Stimulated activated CD8-positive, alpha-beta memory T cell treated with anti-CD3 and anti-CD28 coated beads, Interleukin-12 subunit alpha, Interleukin-12 subunit beta, amount 100 ng/mL, for 24 hours (primary cell): ENCODE measurements around the gene LIPK.
"Not testable (repeated sequence)": the region's sequence is repeated elsewhere in the genome, so short reads cannot be mapped to it uniquely, and the experiment has no call there.

Source experiments
- DNase-seq: peaks from one replicate; pipeline ENCODE4 v3.0.0-alpha.2; 2020; ENCODE audit errors: extremely low read depth

Gene LIPK, protein sequence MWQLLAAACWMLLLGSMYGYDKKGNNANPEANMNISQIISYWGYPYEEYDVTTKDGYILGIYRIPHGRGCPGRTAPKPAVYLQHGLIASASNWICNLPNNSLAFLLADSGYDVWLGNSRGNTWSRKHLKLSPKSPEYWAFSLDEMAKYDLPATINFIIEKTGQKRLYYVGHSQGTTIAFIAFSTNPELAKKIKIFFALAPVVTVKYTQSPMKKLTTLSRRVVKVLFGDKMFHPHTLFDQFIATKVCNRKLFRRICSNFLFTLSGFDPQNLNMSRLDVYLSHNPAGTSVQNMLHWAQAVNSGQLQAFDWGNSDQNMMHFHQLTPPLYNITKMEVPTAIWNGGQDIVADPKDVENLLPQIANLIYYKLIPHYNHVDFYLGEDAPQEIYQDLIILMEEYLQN

DNA sequence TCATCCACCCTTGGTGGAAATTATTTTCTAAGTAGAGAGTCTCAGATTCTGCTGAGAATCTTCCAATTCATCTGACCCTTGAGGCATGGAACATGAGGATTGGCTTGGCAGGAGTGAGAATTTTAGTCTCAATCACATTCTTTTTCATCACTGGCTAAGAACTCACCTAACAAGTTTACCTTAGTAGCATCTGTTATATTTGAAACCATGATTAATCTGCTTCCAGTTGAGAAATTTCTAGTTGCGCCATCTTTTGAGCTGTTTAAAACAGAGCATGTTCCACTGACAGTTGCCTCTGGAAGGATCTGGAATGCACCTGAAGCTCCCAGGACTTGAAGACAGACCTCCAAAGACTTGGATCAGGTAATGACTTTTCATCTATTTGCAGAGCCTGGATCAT lies at the start of gene LIPK:
Gene LIPK (plus strand): TSS at position 292 of the 400 bp plus-strand sequence. CDS start 18,295 bp downstream, outside the sequence.
- no peak for DNase-seq

DNA sequence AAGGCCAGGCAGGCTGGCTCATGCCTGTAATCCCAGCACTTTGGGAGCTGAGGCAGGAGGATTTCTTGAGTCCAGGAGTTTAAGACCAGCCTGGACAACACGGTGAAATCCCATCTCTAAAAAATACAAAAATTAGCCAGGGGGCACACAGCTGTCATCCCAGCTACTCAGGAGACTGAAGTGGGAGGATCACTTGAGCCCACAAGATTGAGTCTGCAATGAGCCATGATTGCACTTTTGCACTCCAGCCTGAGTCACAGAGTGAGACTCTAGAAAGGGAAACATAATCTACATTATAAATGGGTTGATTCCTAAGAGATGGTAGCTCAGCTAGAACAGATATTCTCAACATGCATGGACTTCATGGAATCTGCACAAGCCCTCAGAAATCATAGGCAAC lies 48.1 kb upstream of the LIPK start:
- no peak for DNase-seq

DNA sequence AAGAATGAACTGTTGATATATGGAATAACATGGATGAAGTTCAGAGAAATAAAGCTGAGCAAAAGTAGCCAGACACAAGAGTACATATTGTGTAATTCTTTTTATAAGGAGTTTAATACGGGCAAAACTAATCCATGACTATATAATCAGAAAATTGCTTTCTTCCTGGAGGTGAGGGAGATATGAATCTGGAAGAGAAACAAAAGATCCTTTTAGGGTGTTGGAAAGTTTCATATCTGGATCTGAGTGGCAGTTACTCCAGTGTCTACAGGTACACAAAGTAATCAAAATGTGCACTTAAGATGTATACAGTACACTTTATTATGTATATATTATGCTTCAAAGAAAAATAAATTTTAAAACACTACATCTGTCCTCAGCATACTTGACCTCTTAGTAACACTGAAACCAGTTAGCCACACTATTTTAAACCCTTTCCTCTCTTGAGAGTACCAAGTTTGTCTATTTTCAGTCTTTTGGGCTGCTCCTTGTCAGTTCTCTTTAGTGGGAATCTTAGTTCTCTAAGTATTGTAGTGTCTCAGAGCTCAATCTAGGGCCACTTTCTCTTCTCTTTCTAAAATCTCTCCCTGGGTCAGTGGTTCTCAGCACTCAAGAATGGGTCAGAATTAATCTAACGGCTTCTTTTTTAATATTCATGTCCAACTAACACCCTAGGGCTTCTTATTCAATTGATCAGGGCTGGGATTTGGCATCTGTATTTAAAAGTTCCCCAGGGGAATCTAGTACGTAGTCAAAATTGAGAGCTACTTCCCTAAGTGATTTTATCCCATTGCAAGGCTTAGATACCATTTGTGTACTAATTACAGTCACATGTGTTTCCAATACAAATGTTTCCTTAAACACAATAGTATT lies 46.1 kb upstream of the LIPK start:
- DNase-seq: no peak

DNA sequence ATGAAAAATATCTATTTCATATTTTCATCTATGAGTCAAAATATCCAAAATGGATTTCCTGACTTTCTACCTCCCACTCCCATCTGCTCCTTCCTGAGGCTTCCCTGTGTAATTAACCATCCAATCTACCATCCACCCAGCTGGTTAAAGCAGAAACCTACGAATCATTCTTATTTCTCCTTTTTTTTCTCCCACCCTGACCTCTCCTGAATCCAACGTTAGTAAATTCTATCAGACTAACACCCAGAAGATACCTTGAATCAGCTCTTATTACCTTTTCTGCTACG lies 45.5 kb upstream of the LIPK start:
- no peak for DNase-seq

DNA sequence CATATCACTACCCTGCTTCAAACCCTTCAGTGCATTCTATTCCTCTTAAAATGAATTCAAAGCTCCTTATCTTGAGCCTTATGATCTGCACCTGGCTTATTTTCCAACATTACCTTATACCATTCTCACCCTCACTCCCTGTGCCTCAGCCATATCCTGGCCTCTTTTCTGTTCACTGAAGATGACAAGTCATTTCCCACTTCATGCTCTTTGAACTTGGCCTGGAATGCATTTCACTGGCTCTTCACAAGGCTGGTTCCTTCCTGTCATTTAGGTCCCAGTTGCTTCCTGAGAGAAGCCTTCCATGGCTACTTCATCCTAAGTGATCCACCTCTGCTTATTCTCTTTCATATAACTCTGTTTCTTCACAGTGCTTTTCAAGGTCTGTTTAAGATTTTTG lies 45.0 kb upstream of the LIPK start:
- no peak for DNase-seq

DNA sequence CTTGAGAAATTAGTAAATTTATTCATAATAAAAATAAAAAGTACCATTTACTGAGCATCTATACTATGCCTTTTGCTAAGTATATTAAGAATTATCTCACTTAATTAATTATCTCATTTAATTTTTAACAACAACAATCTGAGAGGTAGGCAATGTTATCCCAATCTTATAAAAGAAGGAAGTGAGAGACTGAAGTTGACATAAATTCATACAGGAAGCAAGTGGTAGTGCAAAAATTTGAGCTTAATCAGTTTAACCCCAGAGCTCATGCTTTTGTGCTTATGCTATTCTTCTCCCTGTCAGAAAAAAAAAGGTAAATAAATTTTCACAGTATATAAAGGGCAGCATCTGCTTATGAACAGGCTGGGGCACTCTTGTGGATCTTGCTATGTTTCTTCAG lies 44.5 kb upstream of the LIPK start:
- DNase-seq: no peak

DNA sequence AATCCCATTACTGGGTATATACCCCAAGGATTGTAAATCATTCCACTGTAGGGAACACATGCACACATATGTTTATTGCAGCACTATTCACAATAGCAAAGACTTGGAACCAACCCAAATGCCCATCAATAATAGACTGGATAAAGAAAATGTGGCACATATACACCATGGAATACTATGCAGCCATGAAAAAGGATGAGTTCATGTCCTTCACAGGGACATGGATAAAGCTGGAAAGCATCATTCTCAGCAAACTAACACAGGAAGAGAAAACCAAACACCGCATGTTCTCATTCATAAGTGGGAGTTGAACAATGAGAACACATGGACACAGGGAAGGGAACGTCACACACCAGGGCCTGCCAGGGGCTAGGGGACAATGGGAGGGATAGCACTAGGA lies 42.9 kb upstream of the LIPK start:
- not testable (repeated sequence) for DNase-seq

DNA sequence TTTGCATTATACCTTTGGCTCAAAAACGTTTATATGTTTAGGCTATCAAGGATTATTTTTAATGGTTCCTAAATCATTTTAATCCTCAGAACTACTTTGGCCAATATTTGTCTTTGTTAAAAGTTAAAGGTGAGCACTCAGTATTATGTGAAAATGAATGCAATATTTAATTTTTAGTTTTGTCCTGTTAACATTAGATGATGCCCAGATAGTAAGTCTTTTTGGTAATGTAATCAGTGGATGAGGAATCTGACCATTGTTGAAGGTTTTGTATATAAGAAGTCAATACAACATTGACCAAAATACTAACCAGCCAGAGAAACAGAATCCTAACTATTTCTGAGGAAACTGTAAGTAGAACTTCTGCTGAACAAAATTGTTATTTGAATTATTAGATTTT lies 41.9 kb upstream of the LIPK start, which contains the start of gene LIPF:
Gene LIPF (plus strand): TSS at position 301 of the 400 bp plus-strand sequence. CDS start 2,856 bp downstream, outside the sequence.
- no peak for DNase-seq

DNA sequence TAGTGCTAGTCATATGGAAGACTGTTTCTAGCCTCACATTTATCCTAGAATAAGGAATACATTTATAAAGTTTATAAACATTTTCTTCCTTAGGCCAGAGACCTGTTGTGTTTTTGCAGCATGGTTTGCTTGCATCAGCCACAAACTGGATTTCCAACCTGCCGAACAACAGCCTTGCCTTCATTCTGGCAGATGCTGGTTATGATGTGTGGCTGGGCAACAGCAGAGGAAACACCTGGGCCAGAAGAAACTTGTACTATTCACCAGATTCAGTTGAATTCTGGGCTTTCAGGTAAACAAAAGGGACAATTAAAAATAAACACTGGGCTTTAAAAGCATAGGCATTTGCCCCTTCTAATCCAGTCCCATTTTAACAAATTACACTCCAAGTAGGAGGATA lies 37.6 kb upstream of the LIPK start:
- DNase-seq: no peak

DNA sequence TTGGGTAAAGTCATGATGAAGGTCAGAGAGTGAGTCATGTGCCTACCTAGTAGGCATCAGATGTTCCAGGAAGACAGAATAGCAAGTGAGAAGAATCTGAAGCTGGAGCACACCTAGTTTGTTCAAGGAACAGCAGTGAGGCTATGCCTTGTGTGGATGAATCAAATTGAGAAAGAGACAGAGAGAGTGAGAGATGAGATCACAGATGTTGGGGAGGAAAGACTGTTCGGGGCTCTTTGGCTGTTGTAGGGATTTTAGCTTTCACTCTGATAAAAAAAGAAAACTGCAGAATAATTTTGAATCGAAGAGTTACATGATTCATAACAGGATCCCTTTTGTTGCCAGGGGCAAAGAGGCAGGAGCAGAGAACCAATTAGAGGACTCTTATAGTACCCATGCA lies 35.6 kb upstream of the LIPK start:
- no peak for DNase-seq

DNA sequence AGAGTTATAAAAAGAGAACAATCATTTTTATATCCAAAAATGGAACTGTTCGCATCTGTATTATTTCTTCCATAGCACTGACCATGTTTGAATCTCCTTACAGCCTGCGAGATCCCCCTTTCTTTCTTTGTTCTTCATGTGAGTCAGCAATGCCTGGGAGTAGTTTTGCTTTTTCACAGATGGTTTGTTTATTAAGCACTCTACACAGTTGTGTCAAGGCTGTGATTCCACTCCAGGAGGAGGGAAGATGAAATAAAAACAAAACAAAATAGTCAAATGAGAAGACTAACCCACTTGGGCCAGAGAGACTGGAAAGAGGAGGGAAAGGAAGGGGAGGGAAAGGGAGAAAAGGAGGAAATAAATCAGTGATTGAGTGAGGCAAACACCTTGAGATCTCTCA lies 34.0 kb upstream of the LIPK start:
- no peak for DNase-seq

DNA sequence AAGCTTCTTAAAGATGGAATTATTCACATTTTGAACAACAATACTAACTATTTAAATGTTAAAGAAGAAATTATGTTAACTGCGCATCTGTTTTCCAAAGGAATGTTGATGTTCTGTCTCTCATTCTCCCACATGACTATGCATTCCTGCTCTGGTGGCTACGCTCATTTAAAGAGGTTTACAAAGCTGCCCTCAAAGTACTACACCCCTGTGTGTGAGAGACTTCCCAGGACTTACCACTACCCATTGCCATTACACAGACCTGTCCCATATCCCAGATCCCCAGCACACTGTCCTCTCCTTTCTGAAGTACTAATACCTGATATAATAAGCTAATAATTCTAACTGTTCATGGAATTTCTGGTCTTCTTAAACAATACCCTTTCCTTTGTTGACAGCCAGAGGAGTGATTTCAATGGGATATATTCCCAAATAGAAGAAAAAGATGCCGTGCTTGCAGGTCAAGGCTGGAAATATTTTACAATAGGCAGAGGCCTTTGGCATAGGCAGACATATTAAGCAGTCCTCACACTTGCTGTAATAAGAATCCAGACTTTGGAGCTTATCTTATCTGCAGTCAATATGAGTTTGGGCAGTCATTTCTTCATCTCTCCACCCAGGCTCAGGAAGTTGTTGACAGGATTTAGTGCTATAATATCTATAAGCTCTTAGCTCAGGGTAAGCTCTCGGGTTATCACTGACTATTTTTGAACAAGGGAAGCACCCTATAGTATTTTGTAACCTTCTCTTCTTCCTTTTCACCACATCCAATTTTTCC lies 29.6 kb upstream of the LIPK start:
- no peak for DNase-seq

DNA sequence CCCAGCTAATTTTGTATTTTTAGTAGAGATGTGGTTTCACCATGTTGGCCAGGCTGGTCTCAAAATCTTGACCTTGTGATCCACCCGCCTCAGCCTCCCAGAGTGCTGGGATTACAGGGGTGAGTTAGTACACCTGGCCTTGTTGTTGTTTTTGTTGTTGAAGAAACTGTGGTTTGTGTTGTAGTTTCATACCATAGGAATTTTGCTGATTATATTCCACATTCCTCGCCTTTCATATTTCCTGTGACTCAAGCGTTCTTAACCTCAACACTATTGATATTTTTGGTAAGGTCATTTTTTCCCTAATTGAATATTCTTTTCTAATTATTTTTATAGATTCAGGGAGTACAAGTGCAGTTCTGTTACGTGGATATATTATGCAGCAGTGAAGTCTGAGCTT lies 25.1 kb upstream of the LIPK start:
- DNase-seq: no peak

DNA sequence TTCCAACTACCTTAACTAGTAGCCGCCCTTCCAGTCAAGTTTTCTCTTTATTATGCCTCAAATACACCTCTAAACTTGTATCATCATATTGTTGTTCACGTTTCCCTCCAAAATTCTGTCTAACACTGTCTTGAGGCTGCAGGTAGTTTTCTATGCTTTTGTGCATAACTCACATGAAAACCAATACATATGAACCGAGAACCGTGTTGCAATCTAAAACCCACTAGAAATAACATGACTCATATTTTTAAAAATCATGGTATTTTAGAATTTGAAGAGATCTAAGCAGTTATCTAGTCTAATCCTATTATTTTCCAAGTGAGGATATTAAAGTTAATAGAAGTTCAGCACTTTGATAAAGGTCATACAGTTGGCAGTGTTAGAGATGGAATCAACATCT lies 23.6 kb upstream of the LIPK start:
- no peak for DNase-seq

DNA sequence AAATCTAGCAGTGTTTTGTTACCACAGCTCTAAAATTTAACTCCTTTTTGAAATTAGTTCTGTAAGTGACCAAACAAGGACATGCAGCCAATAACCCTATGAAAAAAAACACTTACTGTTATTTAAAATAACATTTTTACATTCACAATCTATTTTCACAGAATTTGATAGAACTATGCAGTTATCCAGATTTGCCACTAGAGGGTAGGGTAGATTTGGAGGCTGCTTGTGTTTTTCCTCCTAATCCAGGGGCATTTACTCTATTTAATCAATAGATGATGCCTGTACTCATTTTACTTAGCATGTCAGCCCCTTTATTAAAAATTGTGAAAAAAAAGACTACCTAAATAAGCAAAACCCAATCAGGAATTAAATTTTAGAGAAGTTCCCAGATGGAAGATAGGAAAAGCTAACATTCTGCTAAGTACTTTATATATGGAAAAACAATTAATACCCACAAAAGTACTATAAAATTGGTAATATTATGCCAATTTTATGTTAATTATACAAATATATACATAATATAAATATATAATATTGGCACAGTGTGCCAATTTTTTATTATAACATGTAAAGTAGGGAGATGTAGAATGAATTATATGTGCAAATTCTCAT lies 18.1 kb upstream of the LIPK start:
- DNase-seq: no peak

DNA sequence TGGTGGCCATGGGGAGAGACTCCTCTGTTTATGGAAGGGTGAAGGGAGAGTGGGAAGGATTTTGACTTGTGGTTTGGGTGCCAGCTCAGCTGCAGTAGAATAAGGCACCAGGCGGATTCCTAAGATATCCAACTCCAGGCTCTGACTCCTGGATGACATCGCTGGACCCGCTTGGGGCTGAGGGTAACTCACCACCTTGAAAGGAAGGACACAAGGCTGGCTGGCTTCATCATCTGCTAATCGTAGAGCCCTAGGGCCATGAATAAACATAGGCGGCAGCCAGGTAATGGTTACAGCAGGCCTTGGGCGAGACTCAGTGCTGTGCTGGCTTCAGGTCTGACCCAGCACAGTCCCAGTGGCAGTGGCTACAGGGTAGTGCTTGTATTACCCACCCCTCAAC lies 16.7 kb upstream of the LIPK start:
- no peak for DNase-seq

DNA sequence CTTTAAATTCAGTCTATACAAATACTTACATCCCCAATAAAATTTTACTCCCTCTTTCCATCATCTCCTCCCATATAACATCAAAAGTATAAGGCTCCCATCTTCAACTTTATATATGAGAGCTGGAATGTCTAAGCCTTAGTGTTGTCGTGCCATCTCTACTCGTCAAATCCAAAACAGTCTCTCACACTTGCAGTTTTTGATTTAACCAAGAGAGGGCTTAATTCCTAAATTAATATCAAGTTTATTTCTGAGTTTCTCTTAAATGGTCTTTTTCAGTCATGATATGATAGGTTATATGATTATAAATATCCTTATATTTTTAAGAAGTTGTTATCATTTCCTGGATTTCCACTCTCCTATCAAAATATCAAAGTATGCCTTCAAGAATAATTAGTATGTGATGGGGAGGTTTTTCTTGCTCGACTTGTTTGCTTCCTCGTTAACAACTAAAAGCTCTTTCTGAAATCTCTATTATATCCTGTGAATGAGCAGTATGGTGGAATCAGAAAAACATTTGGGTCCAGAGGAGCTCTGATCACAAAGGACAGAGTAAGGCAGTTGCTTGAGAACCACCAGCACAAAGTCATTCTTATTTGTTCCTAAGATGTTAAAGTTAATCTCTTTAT lies 12.5 kb upstream of the LIPK start:
- DNase-seq: no peak

DNA sequence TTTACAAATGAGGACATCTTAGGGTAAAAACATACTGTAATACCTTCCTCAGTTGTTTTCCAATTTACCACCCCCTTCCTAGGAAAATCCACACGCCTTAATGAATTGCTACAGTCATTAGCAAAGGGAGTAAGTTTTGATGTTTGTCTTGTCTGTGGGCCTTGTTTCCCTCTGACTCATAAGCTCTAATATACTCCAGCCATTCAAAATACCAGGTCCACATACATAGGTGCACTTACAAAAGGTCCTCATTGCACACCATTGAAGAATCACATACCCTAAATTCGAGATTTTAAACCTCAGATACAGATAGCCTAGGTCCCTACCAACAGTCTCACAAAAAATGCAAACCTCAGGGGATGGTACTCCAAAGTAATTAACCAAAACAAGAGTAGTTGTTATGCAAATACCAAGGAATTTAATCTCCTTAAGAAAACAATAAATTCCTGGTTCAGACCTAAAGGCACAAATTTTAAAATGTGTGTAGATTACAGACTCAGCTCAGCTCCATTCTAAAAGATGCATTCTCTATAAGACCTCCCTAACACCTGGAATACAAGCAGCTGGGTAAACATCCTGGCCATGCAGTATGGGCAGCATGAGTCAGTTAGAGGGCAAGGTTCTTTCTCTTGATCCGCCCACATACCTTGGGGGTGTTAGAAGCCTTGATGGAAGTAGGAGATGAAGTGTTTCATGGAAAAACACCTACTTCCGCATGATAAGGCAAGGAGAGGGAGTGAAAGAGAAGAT lies 3.0 kb upstream of the LIPK start:
- no peak for DNase-seq

DNA sequence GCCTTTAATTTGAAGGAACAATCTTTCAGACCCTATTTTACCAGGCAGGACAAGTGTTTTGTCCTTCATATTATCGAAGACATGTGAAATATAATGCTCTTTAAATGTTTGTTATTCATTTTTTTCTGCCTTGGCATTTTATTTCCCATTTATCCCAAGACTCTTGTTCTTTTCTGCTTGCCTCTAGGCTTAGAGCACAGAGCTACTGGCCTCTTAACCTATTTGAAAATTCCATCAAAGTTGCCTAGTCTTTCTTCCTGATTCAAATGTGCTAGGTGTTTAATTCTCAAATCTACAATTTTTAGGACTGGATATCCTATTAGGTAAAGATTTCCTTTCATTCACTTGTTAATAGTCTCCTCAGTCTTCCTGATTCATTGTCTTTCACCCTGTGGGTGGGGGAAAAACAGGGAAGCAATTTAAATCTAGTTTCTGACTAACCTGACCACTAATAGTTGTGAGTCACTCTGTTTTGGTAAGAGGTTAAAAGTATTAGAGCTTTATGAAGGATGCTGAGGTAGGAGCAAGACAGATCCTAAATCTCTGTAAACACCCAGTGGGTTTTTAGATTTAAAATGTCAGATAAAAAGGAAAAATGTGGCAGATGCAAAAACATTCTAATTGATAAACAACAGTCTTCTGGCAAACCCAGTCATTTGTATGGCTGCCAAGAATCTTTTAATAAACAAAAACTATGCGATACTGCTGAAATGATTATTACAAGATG lies 1.5 kb downstream of the LIPK start:
- no peak for DNase-seq

DNA sequence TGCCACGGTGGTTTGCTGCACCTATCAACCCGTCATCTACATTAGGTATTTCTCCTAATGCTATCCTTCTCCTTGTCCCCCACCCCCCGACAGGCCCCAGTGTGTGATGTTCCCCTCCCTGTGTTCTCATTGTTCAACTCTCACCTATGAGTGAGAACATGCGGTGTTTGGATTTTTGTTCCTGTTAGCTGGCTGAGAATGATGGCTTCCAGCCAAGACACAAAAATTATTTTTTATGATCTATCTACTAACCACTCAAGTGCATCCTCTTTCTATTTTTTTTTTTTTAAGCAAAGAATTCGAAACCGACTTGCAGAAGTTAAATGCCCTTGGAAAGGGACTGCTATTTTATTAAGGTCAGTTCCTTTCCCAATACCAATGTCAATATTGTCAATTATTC lies 3.3 kb downstream of the LIPK start:
- DNase-seq: not testable (repeated sequence)
